Endodermal cell (in vitro differentiated cells): Measurements from ENCODE around the gene RUNDC1. TPM values are rescaled to one million over a fixed set of nuclear protein-coding genes. Genes with fewer than 3 reads are reported as not detected.

Source experiments
- DNase-seq: peaks from one replicate; pipeline ENCODE4 v3.0.0-alpha.2; 2017
- H3K27ac ChIP-seq: 2 replicates; pipeline ENCODE4 v1.5.1; 2013; ENCODE audit warnings: mild to moderate bottlenecking, low read depth, low read length, moderate library complexity
- H3K27me3 ChIP-seq: 2 replicates; pipeline ENCODE4 v1.6.1; 2013; ENCODE audit warnings: mild to moderate bottlenecking, low read length, moderate library complexity; ENCODE audit not compliant: insufficient read depth, control insufficient read depth, poor library complexity, severe bottlenecking
- H3K36me3 ChIP-seq: 2 replicates; pipeline ENCODE4 v1.7.0; 2013; ENCODE audit warnings: mild to moderate bottlenecking, low read length, moderate library complexity; ENCODE audit not compliant: control insufficient read depth, insufficient read depth
- H3K4me1 ChIP-seq: one replicate; pipeline ENCODE4 v1.7.0; 2013; ENCODE audit warnings: low read length; ENCODE audit not compliant: control insufficient read depth, insufficient read depth
- H3K4me3 ChIP-seq: 2 replicates; pipeline ENCODE4 v1.5.1; 2013; ENCODE audit warnings: mild to moderate bottlenecking, low read length, moderate library complexity
- H3K9ac ChIP-seq: 2 replicates; pipeline ENCODE4 v1.6.1; 2013; ENCODE audit warnings: mild to moderate bottlenecking, low read length, moderate library complexity; ENCODE audit not compliant: poor library complexity, severe bottlenecking; ENCODE audit errors: extremely low read depth
- H3K9me3 ChIP-seq: 2 replicates; pipeline ENCODE4 v1.6.1; 2013; ENCODE audit warnings: mild to moderate bottlenecking, low read length, moderate library complexity; ENCODE audit not compliant: control insufficient read depth
- H3K27ac Mint-ChIP-seq: 2 replicates; pipeline ENCODE4 v1.8.0; 2020; ENCODE audit warnings: mixed read lengths
- H3K27me3 Mint-ChIP-seq: 2 replicates; pipeline ENCODE4 v1.8.0; 2021; ENCODE audit warnings: mild to moderate bottlenecking, mixed read lengths; ENCODE audit not compliant: insufficient read depth
- H3K36me3 Mint-ChIP-seq: 2 replicates; pipeline ENCODE4 v1.8.0; 2020; ENCODE audit warnings: low read depth, mixed read lengths
- H3K4me1 Mint-ChIP-seq: 2 replicates; pipeline ENCODE4 v1.8.0; 2020; ENCODE audit warnings: mixed read lengths
- H3K4me3 Mint-ChIP-seq: 2 replicates; pipeline ENCODE4 v1.8.0; 2020; ENCODE audit warnings: mild to moderate bottlenecking, moderate library complexity, mixed read lengths
- H3K9me3 Mint-ChIP-seq: 2 replicates; pipeline ENCODE4 v1.8.0; 2020; ENCODE audit warnings: mild to moderate bottlenecking, mixed read lengths
- CTCF ChIP-seq: fragments of 200-600 bp; sonication (generic); conservative IDR thresholded peaks from 2 replicates; pipeline ENCODE4 v1.5.0; 2021; ENCODE audit warnings: antibody characterized with exemption, mild to moderate bottlenecking
- WGBS, 2 experiments: methylation state at CpG; one replicate each; pipeline versions ENCODE4 v1.1.5 to v1.1.7; 2013; ENCODE audit warnings: missing lambda C conversion rate in 2 of 2, mixed read lengths in 1 of 2; ENCODE audit not compliant: insufficient coverage in 1 of 2, insufficient read length in 1 of 2; 5-methylcytosine and 5-hydroxymethylcytosine counted together
- total RNA-seq, 2 donors: library from RNA; stranded (reverse); fragmentation: NEBNext Ultra II Directional in 1 of 2; extraction: Animal tissue kit (Norgen Biotek cat#: 25700) in 1 of 2; gene quantifications; 2 replicates in 1 of 2; 3 replicates in 1 of 2; pipeline ENCODE4 v1.2.1, GENCODE V29; 2021

RUNDC1 gene
- total RNA-seq, 2 donors from 2014 or later = 17.7 to 18.5 TPM

- peaks cover 23% of the 10 kb centered on the region for H3K36me3 Mint-ChIP-seq
- TF ChIP-seq CTCF = peak; percentile 81
- peak within 1 kb of the TSS; percentile 97 for H3K27ac ChIP-seq
- H3K4me3 ChIP-seq = peak within 1 kb of the TSS; percentile 93
- H3K36me3 ChIP-seq = peaks cover 9% of the 10 kb centered on the region
- H3K4me1 ChIP-seq = peaks cover 9% of the 10 kb centered on the region
- WGBS, 2 experiments = 1 to 2% methylated on average over 28 to 54 of the region's 61 CpGs
- H3K27ac Mint-ChIP-seq = peak within 1 kb of the TSS; percentile 96
- peak within 1 kb of the TSS; percentile 92 for H3K9ac ChIP-seq
- DNase-seq = peak; percentile 99
- no peaks in the 10 kb centered on the region for H3K9me3 Mint-ChIP-seq
- H3K9me3 ChIP-seq = no peaks in the 10 kb centered on the region
- H3K27me3 ChIP-seq = no peaks in the 10 kb centered on the region
- H3K4me3 Mint-ChIP-seq = peak within 1 kb of the TSS; percentile 70
- H3K27me3 Mint-ChIP-seq = no peaks in the 10 kb centered on the region
- H3K4me1 Mint-ChIP-seq = peaks cover 22% of the 10 kb centered on the region
Measured at GRCh38 chr17:43024407-43025289, 44.3 kb downstream of the RUNDC1 start, which contains the start of gene RND2. Gene RND2, plus strand, starts transcription at chr17:43025231. Its CDS starts 117 bp downstream, at chr17:43025348.

GRCh38 chr17:43025290-43025657, 44.9 kb downstream of the RUNDC1 start:
- Histone ChIP-seq H3K27ac (no peak overlapping the region), H3K9ac (peak overlapping the region; percentile 30), H3K4me1 (peaks cover 2% of the 10 kb centered on the region), H3K9me3 (no peaks in the 10 kb centered on the region), H3K27me3 (no peaks in the 10 kb centered on the region), H3K4me3 (peak overlapping the region; percentile 84), H3K36me3 (peaks cover 3% of the 10 kb centered on the region)
- peak overlapping the region; percentile 70 for H3K4me3 Mint-ChIP-seq
- H3K27me3 Mint-ChIP-seq = no peaks in the 10 kb centered on the region
- DNase-seq = no peak
- TF ChIP-seq CTCF = no peak
- H3K4me1 Mint-ChIP-seq = peaks cover 17% of the 10 kb centered on the region
- H3K36me3 Mint-ChIP-seq = peaks cover 17% of the 10 kb centered on the region
- no peaks in the 10 kb centered on the region for H3K9me3 Mint-ChIP-seq
- H3K27ac Mint-ChIP-seq = peak overlapping the region; percentile 86
- 1 to 4% methylated on average over 9 to 27 of the region's 27 CpGs for WGBS, 2 experiments

- H3K27ac Mint-ChIP-seq = no peak overlapping the region
- peak overlapping the region; percentile 70 for H3K4me3 Mint-ChIP-seq
- Histone ChIP-seq H3K9me3 (no peaks in the 10 kb centered on the region), H3K36me3 (no peaks in the 10 kb centered on the region), H3K27me3 (no peaks in the 10 kb centered on the region), H3K4me1 (no peaks in the 10 kb centered on the region), H3K9ac (no peak overlapping the region), H3K27ac (no peak overlapping the region), H3K4me3 (peak overlapping the region; percentile 84)
- DNase-seq = no peak
- H3K4me1 Mint-ChIP-seq = peaks cover 20% of the 10 kb centered on the region
- H3K27me3 Mint-ChIP-seq = no peaks in the 10 kb centered on the region
- TF ChIP-seq CTCF = no peak
- H3K9me3 Mint-ChIP-seq = no peaks in the 10 kb centered on the region
- 76 to 96% methylated on average over 6 to 14 of the region's 16 CpGs for WGBS, 2 experiments
- H3K36me3 Mint-ChIP-seq = peaks cover 21% of the 10 kb centered on the region
Measured at GRCh38 chr17:43025766-43026537, 45.6 kb downstream of the RUNDC1 start.
